ENCODE data around the gene HCFC1R1.

- TF ChIP-seq CTCF (conservative IDR thresholded peaks at IDR 0.05; ENCODE audit: low read length) (no peak), EZH2phosphoT487 (IDR thresholded peaks at IDR 0.05; ENCODE audit: borderline replicate concordance) (no peak)
Measured at GRCh38 chr16:3027489-3027795, 3.7 kb upstream of the HCFC1R1 start.

Measured in Loucy (cell line).